ENCODE results near the gene RLN2. TPM values are rescaled to one million over a fixed set of nuclear protein-coding genes. Genes with fewer than 3 reads are reported as not detected.
"Not testable (repeated sequence)": the region's sequence is repeated elsewhere in the genome, so short reads cannot be mapped to it uniquely, and the experiment has no call there.

The RLN2 gene
- total RNA-seq: 1 to 10 TPM in 1 of 3 donors, under 1 TPM in 2; 0.88 to 1.4 (median 0.94) TPM
- total RNA-seq (2013): 2.4 TPM

GRCh38 chr9:5303840-5304795 is at the start of gene RLN2:
Gene RLN2, minus strand, starts transcription at chr9:5304716. Its CDS starts 136 bp downstream, at chr9:5304580.
- H3K36me3 Mint-ChIP-seq; H3K9me3 ChIP-seq (ENCODE audit: control insufficient read depth, insufficient read depth, low read length); H3K36me3 ChIP-seq (ENCODE audit: control insufficient read depth, insufficient read depth, low read length); H3K4me1 ChIP-seq (ENCODE audit: control insufficient read depth, insufficient read depth, low read length); H3K27me3 Mint-ChIP-seq (ENCODE audit: low read depth in 2 of 2); H3K4me1 Mint-ChIP-seq; H3K9me3 Mint-ChIP-seq; intact Hi-C loops (cut with micrococcal nuclease); H3K27ac ChIP-seq (ENCODE audit: low read length); H3K27me3 ChIP-seq (ENCODE audit: control insufficient read depth, insufficient read depth, low read length): not testable (repeated sequence)
- DNase-seq: peak in 1 of 2 donors; percentile 34
- 28% methylated on average over 15 of the region's 50 CpGs for WGBS (ENCODE audit: insufficient coverage)
- peak; percentile 97 to 99 (median 97) for ATAC-seq
- Mint-ChIP-seq H3K27ac (peak within 1 kb of the TSS; percentile 12 to 17), H3K4me3 (peak within 1 kb of the TSS; percentile 78)
- H3K4me3 ChIP-seq (ENCODE audit: low read length): peak within 1 kb of the TSS; percentile 18

DNA sequence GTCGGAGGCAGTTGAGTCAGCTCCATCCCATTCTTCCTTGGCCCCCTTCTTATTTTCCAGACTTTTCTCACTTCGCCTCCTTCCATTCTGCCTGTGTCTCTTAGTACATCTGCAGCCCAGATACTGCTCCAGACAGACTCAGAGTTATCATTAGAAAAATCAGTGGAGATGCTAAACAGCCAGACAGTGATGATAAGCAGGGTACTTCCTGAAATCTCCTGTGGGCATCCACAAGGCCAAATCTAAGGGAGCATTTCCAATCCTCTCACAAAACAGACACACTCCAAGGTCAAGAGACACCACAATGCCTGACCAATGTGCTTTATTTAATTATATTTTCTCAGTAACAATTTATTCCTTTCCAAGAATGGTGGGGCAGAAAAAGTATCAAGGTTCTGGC is 49.7 kb upstream of the RLN2 start:
- peaks cover 43 to 46% of the 10 kb centered on the region in 2 donors for H3K4me1 Mint-ChIP-seq
- H3K27me3 Mint-ChIP-seq (ENCODE audit: low read depth in 2 of 2): no peaks in the 10 kb centered on the region
- Histone ChIP-seq H3K9me3 (ENCODE audit: control insufficient read depth, insufficient read depth, low read length) (no peaks in the 10 kb centered on the region), H3K27me3 (ENCODE audit: control insufficient read depth, insufficient read depth, low read length) (no peaks in the 10 kb centered on the region), H3K36me3 (ENCODE audit: control insufficient read depth, insufficient read depth, low read length) (no peaks in the 10 kb centered on the region), H3K4me1 (ENCODE audit: control insufficient read depth, insufficient read depth, low read length) (peaks cover 24% of the 10 kb centered on the region), H3K27ac (ENCODE audit: low read length) (no peak overlapping the region), H3K4me3 (ENCODE audit: low read length) (no peak overlapping the region)
- 98% methylated on average over 2 of the region's 2 CpGs for WGBS (ENCODE audit: insufficient coverage)
- H3K36me3 Mint-ChIP-seq: peaks cover 8% of the 10 kb centered on the region
- no peak overlapping the region for H3K4me3 Mint-ChIP-seq
- no peak for ATAC-seq
- peaks cover 2 to 4% of the 10 kb centered on the region in 2 donors for H3K9me3 Mint-ChIP-seq
- no peak for TF ChIP-seq CTCF (IDR thresholded peaks at IDR 0.05)
- DNase-seq: no peak
- H3K27ac Mint-ChIP-seq: peak overlapping the region; percentile 62 to 79
- intact Hi-C loops (cut with micrococcal nuclease): no loop called here

DNA sequence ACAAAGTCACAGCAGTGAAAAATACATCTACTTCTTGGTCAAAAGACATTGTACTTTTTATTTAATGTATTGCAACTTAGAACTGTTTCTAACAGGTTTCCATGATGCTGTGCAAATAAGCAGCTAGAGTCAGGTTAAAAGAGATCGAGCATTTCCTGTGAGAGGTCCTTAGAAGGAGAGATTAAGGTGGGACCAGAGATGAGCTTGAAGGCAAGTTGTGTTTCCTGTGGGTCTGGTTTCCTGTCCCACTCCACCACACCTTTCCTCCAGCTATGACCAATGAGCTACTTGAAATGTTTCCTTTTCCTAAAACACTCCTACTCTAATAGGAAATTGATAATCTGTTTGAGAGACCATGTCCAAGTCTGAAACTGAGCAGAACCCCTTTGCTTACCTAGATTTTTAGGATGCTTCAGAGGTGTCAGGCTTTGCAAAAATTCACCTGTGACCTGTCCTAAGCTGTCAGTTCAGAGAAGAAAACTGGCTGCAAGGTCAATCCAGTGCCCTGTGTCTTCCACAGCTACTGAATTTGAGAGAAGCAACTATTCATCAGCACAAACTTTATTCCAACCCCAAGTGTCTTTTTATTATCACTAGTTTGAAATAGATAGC is 48.2 kb upstream of the RLN2 start:
- peaks cover 43 to 46% of the 10 kb centered on the region in 2 donors for H3K4me1 Mint-ChIP-seq
- Histone ChIP-seq H3K36me3 (ENCODE audit: control insufficient read depth, insufficient read depth, low read length) (no peaks in the 10 kb centered on the region), H3K27ac (ENCODE audit: low read length) (peak overlapping the region; percentile 28), H3K27me3 (ENCODE audit: control insufficient read depth, insufficient read depth, low read length) (no peaks in the 10 kb centered on the region), H3K9me3 (ENCODE audit: control insufficient read depth, insufficient read depth, low read length) (no peaks in the 10 kb centered on the region), H3K4me3 (ENCODE audit: low read length) (no peak overlapping the region), H3K4me1 (ENCODE audit: control insufficient read depth, insufficient read depth, low read length) (peaks cover 24% of the 10 kb centered on the region)
- no peak for TF ChIP-seq CTCF (IDR thresholded peaks at IDR 0.05)
- DNase-seq (peak in 1 of 2 donors; percentile 51), ATAC-seq (peak; percentile 65 to 76 (median 70))
- WGBS (ENCODE audit: insufficient coverage): 22% methylated on average over 1 of the region's 1 CpG
- no peaks in the 10 kb centered on the region for H3K27me3 Mint-ChIP-seq (ENCODE audit: low read depth in 2 of 2)
- peaks cover 8% of the 10 kb centered on the region for H3K36me3 Mint-ChIP-seq
- intact Hi-C loops (cut with micrococcal nuclease): no loop called here
- H3K9me3 Mint-ChIP-seq: peaks cover 2 to 6% of the 10 kb centered on the region in 2 donors
- H3K4me3 Mint-ChIP-seq: peak overlapping the region; percentile 73
- H3K27ac Mint-ChIP-seq: peak overlapping the region; percentile 62 to 79

DNA sequence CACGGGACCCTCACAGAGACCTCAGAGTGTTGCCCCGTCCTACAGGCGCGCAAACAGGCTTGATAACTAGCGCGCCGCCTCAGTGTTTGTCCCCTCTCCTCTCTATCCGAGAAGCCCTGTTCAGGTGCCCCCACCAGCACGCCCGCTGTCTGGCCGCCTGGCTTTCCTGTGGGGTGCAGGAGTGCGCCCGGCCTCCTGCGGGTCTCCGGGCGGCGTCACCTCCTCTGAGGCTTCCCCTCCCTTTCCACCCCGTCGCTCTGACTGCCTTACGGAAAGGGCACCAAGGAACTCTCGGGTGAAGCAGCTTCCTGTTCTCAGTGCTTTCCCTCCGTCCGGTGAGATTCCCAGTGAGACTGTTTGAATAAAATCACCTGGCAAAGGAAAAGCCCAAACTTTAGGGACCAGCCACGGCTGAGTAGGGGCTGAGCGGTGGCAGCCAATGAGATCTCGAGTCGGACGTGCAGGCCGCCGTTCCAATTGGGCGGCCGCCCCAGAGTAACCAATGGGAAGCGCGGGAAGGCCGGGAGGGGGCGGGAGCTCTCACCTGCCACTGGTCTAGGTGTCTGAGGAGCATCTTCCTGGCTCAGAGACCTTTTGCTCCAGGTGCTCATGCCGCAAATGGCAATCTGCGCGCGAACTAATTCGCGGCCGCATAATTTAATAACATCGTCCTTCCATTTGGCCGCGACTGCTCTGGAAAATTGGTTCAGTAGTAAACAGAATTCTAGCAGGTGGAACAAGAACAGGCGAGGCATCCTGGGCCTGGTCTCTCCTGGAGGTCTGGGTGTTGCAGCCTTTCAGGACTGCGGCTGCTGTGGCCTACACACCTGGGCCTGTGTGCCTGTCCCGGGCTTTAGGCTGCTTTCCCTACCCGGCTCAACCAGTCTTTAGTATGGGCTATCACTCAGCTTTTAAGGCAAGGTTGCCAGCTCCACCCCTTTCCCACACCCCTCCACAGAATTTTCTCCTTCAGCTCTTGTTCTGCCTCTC is 34.8 kb upstream of the RLN2 start, which contains the start of gene RLN1:
TSS of gene RLN1 (minus strand) at position 885 of the 990 bp plus-strand sequence. CDS start at position 755, 130 bp downstream.
- H3K4me3 ChIP-seq (ENCODE audit: low read length): peak within 1 kb of the TSS; percentile 3
- Mint-ChIP-seq H3K4me3 (peak within 1 kb of the TSS; percentile 77), H3K4me1 (peaks cover 14 to 15% of the 10 kb centered on the region in 2 donors), H3K27ac (peak within 1 kb of the TSS; percentile 27 to 65)
- DNase-seq (peak in 1 of 2 donors; percentile 45), ATAC-seq (peak; percentile 96 to 99 (median 98))
- H3K9me3 Mint-ChIP-seq; H3K36me3 ChIP-seq (ENCODE audit: control insufficient read depth, insufficient read depth, low read length); H3K27me3 Mint-ChIP-seq (ENCODE audit: low read depth in 2 of 2); intact Hi-C loops (cut with micrococcal nuclease); H3K9me3 ChIP-seq (ENCODE audit: control insufficient read depth, insufficient read depth, low read length); H3K27me3 ChIP-seq (ENCODE audit: control insufficient read depth, insufficient read depth, low read length); H3K36me3 Mint-ChIP-seq: not testable (repeated sequence)
- H3K4me1 ChIP-seq (ENCODE audit: control insufficient read depth, insufficient read depth, low read length): peaks cover 13% of the 10 kb centered on the region
- H3K27ac ChIP-seq (ENCODE audit: low read length): peak within 1 kb of the TSS; percentile 17
- WGBS (ENCODE audit: insufficient coverage): 24% methylated on average over 14 of the region's 50 CpGs

Data from natural killer cell (primary cell).